CD14-positive monocyte (primary cell): Measurements from ENCODE around the gene DPYSL3. TPM values are rescaled to one million over a fixed set of nuclear protein-coding genes. Genes with fewer than 3 reads are reported as not detected.

ENCODE experiments used
- DNase-seq, 3 donors: peaks; one replicate each; pipeline ENCODE4 v3.0.0-alpha.2; 2011 to 2022
- H2AFZ ChIP-seq: 2 replicates; pipeline ENCODE4 v1.6.0; 2012; ENCODE audit warnings: mild to moderate bottlenecking, low read depth, low read length, inconsistent platforms; ENCODE audit not compliant: insufficient read depth, poor library complexity, severe bottlenecking
- H3K27ac ChIP-seq, 2 donors: 1 replicate in 1 of 2; 2 replicates in 1 of 2; pipeline ENCODE4 v1.5.1; 2012 to 2013; ENCODE audit warnings: low read length in 2 of 2, control low read depth in 1 of 2, inconsistent platforms in 1 of 2, low read depth in 1 of 2, mild to moderate bottlenecking in 1 of 2
- H3K27me3 ChIP-seq, 2 donors: one replicate each; pipeline versions ENCODE4 v1.6.0 to v1.6.1; 2011 to 2013; ENCODE audit warnings: low read length in 2 of 2; ENCODE audit not compliant: control insufficient read depth in 2 of 2, insufficient read depth in 2 of 2
- H3K36me3 ChIP-seq, 2 donors: replicated peaks in 1 of 2; 1 replicate in 1 of 2; 2 replicates in 1 of 2; pipeline versions ENCODE4 v1.5.1 to v1.6.1; 2012 to 2013; ENCODE audit warnings: low read length in 2 of 2, control low read depth in 1 of 2, inconsistent platforms in 1 of 2, mild to moderate bottlenecking in 1 of 2; ENCODE audit not compliant: insufficient read depth in 2 of 2, control insufficient read depth in 1 of 2
- H3K4me1 ChIP-seq, 2 donors: 1 replicate in 1 of 2; 2 replicates in 1 of 2; pipeline versions ENCODE4 v1.5.1 to v1.6.1; 2012 to 2013; ENCODE audit warnings: low read length in 2 of 2, control low read depth in 1 of 2, inconsistent platforms in 1 of 2, mild to moderate bottlenecking in 1 of 2, moderate library complexity in 1 of 2; ENCODE audit not compliant: insufficient read depth in 2 of 2, control insufficient read depth in 1 of 2
- H3K4me2 ChIP-seq: replicated peaks from 2 replicates; pipeline ENCODE3; 2012; ENCODE audit warnings: low read length, moderate library complexity, mild to moderate bottlenecking; ENCODE audit not compliant: poor library complexity, severe bottlenecking; ENCODE audit errors: extremely low read depth
- H3K4me3 ChIP-seq, 3 experiments: fragments of 200-600 bp in 1 of 3; sonication (generic) in 1 of 3; replicated peaks in 1 of 3; 1 replicate in 2 of 3; 2 replicates in 1 of 3; pipeline ENCODE4 v1.5.1; 2011 to 2013; ENCODE audit warnings: low read length in 3 of 3, mild to moderate bottlenecking in 3 of 3, control low read depth in 2 of 3, low read depth in 2 of 3, inconsistent platforms in 1 of 3, moderate library complexity in 1 of 3
- H3K79me2 ChIP-seq: 2 replicates; pipeline ENCODE4 v1.6.0; 2012; ENCODE audit warnings: mild to moderate bottlenecking, control low read depth, inconsistent platforms, low read length, moderate library complexity; ENCODE audit not compliant: insufficient read depth
- H3K9ac ChIP-seq: 2 replicates; pipeline ENCODE4 v1.6.0; 2017; ENCODE audit warnings: low read length, mild to moderate bottlenecking; ENCODE audit not compliant: insufficient read depth, poor library complexity, severe bottlenecking
- H3K9me3 ChIP-seq, 2 donors: replicated peaks in 1 of 2; 1 replicate in 1 of 2; 2 replicates in 1 of 2; pipeline versions ENCODE4 v1.5.1 to v1.6.1; 2012 to 2013; ENCODE audit warnings: low read length in 2 of 2, control low read depth in 1 of 2; ENCODE audit not compliant: control insufficient read depth in 1 of 2, insufficient read depth in 1 of 2
- H4K20me1 ChIP-seq: 2 replicates; pipeline ENCODE4 v1.6.0; 2012; ENCODE audit warnings: mild to moderate bottlenecking, low read length, control low read depth, moderate library complexity; ENCODE audit not compliant: insufficient read depth
- H3K27ac Mint-ChIP-seq, 7 donors: one replicate each; pipeline ENCODE4 v1.8.0; 2020; ENCODE audit warnings: mild to moderate bottlenecking in 7 of 7, mixed read lengths in 7 of 7, moderate library complexity in 6 of 7, inconsistent platforms in 2 of 7
- H3K27me3 Mint-ChIP-seq, 3 donors: one replicate each; pipeline ENCODE4 v1.8.0; 2021 to 2022; ENCODE audit warnings: low read depth in 3 of 3, mild to moderate bottlenecking in 3 of 3, mixed read lengths in 3 of 3, moderate library complexity in 3 of 3, inconsistent platforms in 1 of 3
- H3K36me3 Mint-ChIP-seq, 2 donors: one replicate each; pipeline ENCODE4 v1.8.0; 2020; ENCODE audit warnings: mixed read lengths in 2 of 2, inconsistent platforms in 1 of 2, mild to moderate bottlenecking in 1 of 2
- H3K4me1 Mint-ChIP-seq: one replicate; pipeline ENCODE4 v1.8.0; 2020; ENCODE audit warnings: mild to moderate bottlenecking, mixed read lengths
- H3K4me3 Mint-ChIP-seq, 2 donors: one replicate each; pipeline ENCODE4 v1.8.0; 2020; ENCODE audit warnings: mild to moderate bottlenecking in 2 of 2, mixed read lengths in 2 of 2, moderate library complexity in 1 of 2
- H3K9me3 Mint-ChIP-seq, 7 donors: one replicate each; pipeline ENCODE4 v1.8.0; 2020 to 2022; ENCODE audit warnings: mixed read lengths in 7 of 7, mild to moderate bottlenecking in 6 of 7, moderate library complexity in 6 of 7, inconsistent platforms in 2 of 7
- CTCF ChIP-seq: fragments of 200-600 bp; IDR thresholded peaks from one replicate; pipeline ENCODE4 v1.8.0; 2022; ENCODE audit warnings: antibody characterized with exemption, mild to moderate bottlenecking
- WGBS: methylation state at CpG from one replicate; pipeline ENCODE4 v1.1.5; 2013; ENCODE audit warnings: missing lambda C conversion rate; ENCODE audit not compliant: insufficient coverage; 5-methylcytosine and 5-hydroxymethylcytosine counted together
- intact Hi-C, 2 donors: fragments of 100-400 bp; cut with micrococcal nuclease; formaldehyde crosslinking; loops; one replicate each; pipeline versions ENCODE4 v1.15.0 to v1.15.1; 2023
- polyA plus RNA-seq, 3 donors: library from polyadenylated mRNA; depleted of rRNA in 1 of 3; unstranded in 2 of 3; stranded (reverse) in 1 of 3; fragments of 300-500 nt in 2 of 3; fragments of >200 nt in 1 of 3; fragmentation: Illumina TruSeq in 2 of 3; gene quantifications; 1 replicate in 2 of 3; 2 replicates in 1 of 3; pipeline ENCODE4 v1.2.3, GENCODE V29; 2012 to 2021

DPYSL3 gene
- polyA plus RNA-seq, 3 donors: 0.05 TPM; not detected in 2

- Histone ChIP-seq H4K20me1 (no peaks in the 10 kb centered on the region), H3K4me2 (peak overlapping the region; percentile 90), H3K4me1 (peaks cover 31 to 33% of the 10 kb centered on the region in 2 donors), H3K36me3 (no peaks in the 10 kb centered on the region), H3K27me3 (peaks cover 26 to 36% of the 10 kb centered on the region in 2 donors), H3K9ac (no peak overlapping the region), H3K4me3 (peak overlapping the region in 1 of 3 experiments; percentile 78), H3K27ac (no peak overlapping the region), H2AFZ (no peak overlapping the region), H3K9me3 (peaks cover 0 to 7% of the 10 kb centered on the region in 2 donors), H3K79me2 (no peaks in the 10 kb centered on the region)
- no peak for DNase-seq
- Mint-ChIP-seq H3K36me3 (peaks cover 2 to 6% of the 10 kb centered on the region in 2 donors), H3K9me3 (peaks cover 0 to 11% (median 6%) of the 10 kb centered on the region in 7 donors), H3K4me3 (peak overlapping the region; percentile 93 to 99), H3K4me1 (peaks cover 31% of the 10 kb centered on the region), H3K27me3 (peaks cover 36 to 49% (median 42%) of the 10 kb centered on the region in 3 donors), H3K27ac (no peak overlapping the region)
- no peak for TF ChIP-seq CTCF
- 15% methylated on average over 10 of the region's 25 CpGs for WGBS
- intact Hi-C loops: no loop called here
Observed at GRCh38 chr5:147452165-147452811, 57.6 kb downstream of the DPYSL3 start.

GRCh38 chr5:147451193-147451592, 58.7 kb downstream of the DPYSL3 start:
- Histone ChIP-seq H4K20me1 (no peaks in the 10 kb centered on the region), H3K4me3 (no peak overlapping the region), H3K9ac (no peak overlapping the region), H3K4me2 (no peak overlapping the region), H3K27ac (no peak overlapping the region), H3K79me2 (no peaks in the 10 kb centered on the region), H3K4me1 (peaks cover 31 to 33% of the 10 kb centered on the region in 2 donors), H2AFZ (no peak overlapping the region), H3K36me3 (no peaks in the 10 kb centered on the region), H3K27me3 (peaks cover 26 to 36% of the 10 kb centered on the region in 2 donors), H3K9me3 (peaks cover 0 to 7% of the 10 kb centered on the region in 2 donors)
- Mint-ChIP-seq H3K9me3 (peaks cover 0 to 11% (median 6%) of the 10 kb centered on the region in 7 donors), H3K27ac (no peak overlapping the region), H3K36me3 (peaks cover 2 to 6% of the 10 kb centered on the region in 2 donors), H3K4me1 (peaks cover 31% of the 10 kb centered on the region), H3K4me3 (peak overlapping the region in 1 of 2 donors; percentile 99), H3K27me3 (peaks cover 36 to 49% (median 42%) of the 10 kb centered on the region in 3 donors)
- TF ChIP-seq CTCF: no peak
- 90% methylated on average over 3 of the region's 3 CpGs for WGBS
- intact Hi-C loops: no loop called here
- DNase-seq: no peak
